ENCODE data around the gene WDFY4.

Gene WDFY4

GRCh38 chr10:48990226-48990625 lies 305.6 kb downstream of the WDFY4 start:
- no peak for DNase-seq (ENCODE audit: low read depth)

- no peak for DNase-seq (ENCODE audit: low read depth)
Observed at GRCh38 chr10:48993627-48994026, 309.0 kb downstream of the WDFY4 start.

GRCh38 chr10:48996329-48996728 lies 311.7 kb downstream of the WDFY4 start:
- no peak for DNase-seq (ENCODE audit: low read depth)

GRCh38 chr10:48999346-48999745 lies 314.7 kb downstream of the WDFY4 start:
- no peak for DNase-seq (ENCODE audit: low read depth)

- DNase-seq (ENCODE audit: low read depth) = no peak
Observed at GRCh38 chr10:49000437-49001398, 316.0 kb downstream of the WDFY4 start.

GRCh38 chr10:49001402-49001801 lies 316.7 kb downstream of the WDFY4 start:
- DNase-seq (ENCODE audit: low read depth) = no peak

GRCh38 chr10:49001870-49002672 lies 317.4 kb downstream of the WDFY4 start:
- DNase-seq (ENCODE audit: low read depth) = no peak

GRCh38 chr10:49005270-49005669 lies 320.6 kb downstream of the WDFY4 start:
- no peak for DNase-seq (ENCODE audit: low read depth)

GRCh38 chr10:49007129-49007528 lies 322.5 kb downstream of the WDFY4 start:
- DNase-seq (ENCODE audit: low read depth) = no peak

- no peak for DNase-seq (ENCODE audit: low read depth)
Observed at GRCh38 chr10:49008091-49008490, 323.4 kb downstream of the WDFY4 start.

GRCh38 chr10:49008505-49009198 lies 324.0 kb downstream of the WDFY4 start:
- DNase-seq (ENCODE audit: low read depth) = no peak

- DNase-seq (ENCODE audit: low read depth) = no peak
Observed at GRCh38 chr10:49009199-49009979, 324.7 kb downstream of the WDFY4 start.

GRCh38 chr10:49010295-49010694 lies 325.6 kb downstream of the WDFY4 start:
- DNase-seq (ENCODE audit: low read depth) = no peak

- no peak for DNase-seq (ENCODE audit: low read depth)
Observed at GRCh38 chr10:49010865-49011264, 326.2 kb downstream of the WDFY4 start.

- no peak for DNase-seq (ENCODE audit: low read depth)
Observed at GRCh38 chr10:49011756-49012155, 327.1 kb downstream of the WDFY4 start.

GRCh38 chr10:49012603-49013002 lies 327.9 kb downstream of the WDFY4 start:
- DNase-seq (ENCODE audit: low read depth) = no peak

- no peak for DNase-seq (ENCODE audit: low read depth)
Observed at GRCh38 chr10:49015700-49016099, 331.0 kb downstream of the WDFY4 start.

- no peak for DNase-seq (ENCODE audit: low read depth)
Observed at GRCh38 chr10:49021685-49022084, 337.0 kb downstream of the WDFY4 start.

GRCh38 chr10:49023071-49023470 lies 338.4 kb downstream of the WDFY4 start:
- DNase-seq (ENCODE audit: low read depth) = no peak

GRCh38 chr10:49023752-49024151 lies 339.1 kb downstream of the WDFY4 start:
- DNase-seq (ENCODE audit: low read depth) = peak; percentile 17

- no peak for DNase-seq (ENCODE audit: low read depth)
Observed at GRCh38 chr10:49024484-49024883, 339.8 kb downstream of the WDFY4 start.
